ENCODE results near the gene TSHZ2.

Gene TSHZ2

DNA sequence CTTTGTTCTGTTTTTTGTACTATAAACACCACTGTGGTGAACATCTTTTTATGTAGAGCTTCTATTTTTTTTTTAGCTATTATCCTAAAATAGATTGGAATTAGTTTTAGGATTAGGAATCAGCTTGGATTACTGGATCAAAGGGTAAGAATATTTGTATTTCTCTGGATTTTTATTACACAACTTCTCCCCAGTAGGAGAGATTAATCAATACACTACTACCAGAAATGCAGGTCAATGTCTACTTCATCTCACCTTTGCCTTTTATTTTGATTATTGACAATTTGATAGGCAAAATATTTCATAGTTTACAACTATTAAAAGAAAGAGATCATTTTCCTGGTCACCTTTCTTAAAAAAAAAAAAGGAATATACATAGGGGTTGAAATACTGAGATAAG is 191.9 kb downstream of the TSHZ2 start:
- FAIRE-seq (no peak), DNase-seq (ENCODE audit: insufficient read length) (no peak)
- TF ChIP-seq POLR2A (IDR thresholded peaks at IDR 0.05; ENCODE audit: low read depth, low read length) = no peak
- no peak for TF ChIP-seq TAF1 (IDR thresholded peaks at IDR 0.05; ENCODE audit: borderline replicate concordance, low read depth, low read length)
- TF ChIP-seq POLR2AphosphoS5 (IDR thresholded peaks at IDR 0.05; ENCODE audit: low read depth, low read length) = no peak

DNA sequence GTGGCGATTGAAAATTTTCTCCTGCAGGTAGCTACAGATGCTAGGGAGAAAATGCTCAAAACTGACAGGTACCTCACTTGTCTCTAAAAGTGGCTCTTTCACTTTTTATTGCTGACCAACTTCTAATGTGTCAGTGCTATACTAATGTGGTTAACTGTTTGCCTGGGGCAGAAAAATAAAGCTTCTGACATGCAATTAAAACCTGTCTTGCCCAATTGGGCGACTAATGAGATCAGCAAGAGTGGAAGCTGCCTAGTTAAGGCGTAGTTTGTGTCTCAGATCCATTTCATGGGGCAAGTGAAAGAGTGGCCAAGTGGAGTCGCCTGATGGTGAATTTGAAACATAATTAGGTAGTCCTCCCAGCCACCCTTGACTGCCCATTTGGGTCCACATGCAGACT is 193.3 kb downstream of the TSHZ2 start:
- no peak for FAIRE-seq
- TF ChIP-seq POLR2AphosphoS5 (IDR thresholded peaks at IDR 0.05; ENCODE audit: low read depth, low read length) (no peak), TAF1 (IDR thresholded peaks at IDR 0.05; ENCODE audit: borderline replicate concordance, low read depth, low read length) (no peak), POLR2A (IDR thresholded peaks at IDR 0.05; ENCODE audit: low read depth, low read length) (no peak)
- DNase-seq (ENCODE audit: insufficient read length) = no peak

GRCh38 chr20:53168491-53168890 is 196.3 kb downstream of the TSHZ2 start:
- TF ChIP-seq POLR2AphosphoS5 (IDR thresholded peaks at IDR 0.05; ENCODE audit: low read depth, low read length) = no peak
- no peak for TF ChIP-seq POLR2A (IDR thresholded peaks at IDR 0.05; ENCODE audit: low read depth, low read length)
- no peak for TF ChIP-seq TAF1 (IDR thresholded peaks at IDR 0.05; ENCODE audit: borderline replicate concordance, low read depth, low read length)
- DNase-seq (ENCODE audit: insufficient read length) (no peak), FAIRE-seq (no peak)

DNA sequence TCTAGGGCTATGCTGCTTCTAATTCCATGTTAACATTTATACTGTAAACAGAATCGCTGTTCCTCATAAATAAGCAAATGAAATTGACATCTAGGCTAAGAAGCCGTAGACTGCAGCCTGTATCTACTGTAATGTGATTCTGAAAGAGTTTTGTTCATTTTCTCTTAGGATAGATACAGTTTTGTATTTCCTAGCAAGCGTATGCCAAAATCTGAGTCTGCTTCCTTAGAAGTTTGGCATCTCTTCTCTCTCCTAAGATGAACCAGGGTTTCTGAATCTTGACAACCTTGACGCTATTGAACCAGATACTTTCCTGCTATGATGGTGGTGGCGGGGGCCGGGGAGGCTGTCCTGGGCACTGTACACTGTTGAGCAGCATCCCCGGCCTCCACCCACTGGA is 198.0 kb downstream of the TSHZ2 start:
- TF ChIP-seq POLR2AphosphoS5 (IDR thresholded peaks at IDR 0.05; ENCODE audit: low read depth, low read length) = no peak
- no peak for TF ChIP-seq POLR2A (IDR thresholded peaks at IDR 0.05; ENCODE audit: low read depth, low read length)
- no peak for TF ChIP-seq TAF1 (IDR thresholded peaks at IDR 0.05; ENCODE audit: borderline replicate concordance, low read depth, low read length)
- DNase-seq (ENCODE audit: insufficient read length) (no peak), FAIRE-seq (no peak)

DNA sequence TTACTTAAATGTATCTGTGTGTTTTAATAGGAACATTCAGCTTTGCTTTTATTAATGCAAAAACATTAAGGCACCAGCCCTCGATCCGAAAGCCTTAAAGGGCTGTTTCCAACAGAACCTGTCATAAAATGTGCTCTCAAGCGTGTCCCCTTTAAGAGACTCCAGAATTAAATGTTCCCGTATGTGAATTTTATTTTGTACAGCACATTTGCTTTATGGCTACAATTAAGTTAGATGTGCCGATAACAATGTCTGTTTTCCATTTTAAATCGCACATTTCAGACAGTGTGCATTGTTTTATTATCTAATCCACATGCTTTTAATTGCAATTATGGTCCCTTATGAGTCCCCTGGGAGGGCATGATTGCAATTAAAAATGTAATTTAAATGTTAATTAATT is 198.9 kb downstream of the TSHZ2 start:
- DNase-seq (ENCODE audit: insufficient read length) = no peak
- no peak for TF ChIP-seq POLR2A (IDR thresholded peaks at IDR 0.05; ENCODE audit: low read depth, low read length)
- TF ChIP-seq POLR2AphosphoS5 (IDR thresholded peaks at IDR 0.05; ENCODE audit: low read depth, low read length) = no peak
- TF ChIP-seq TAF1 (IDR thresholded peaks at IDR 0.05; ENCODE audit: borderline replicate concordance, low read depth, low read length) = no peak
- no peak for FAIRE-seq

DNA sequence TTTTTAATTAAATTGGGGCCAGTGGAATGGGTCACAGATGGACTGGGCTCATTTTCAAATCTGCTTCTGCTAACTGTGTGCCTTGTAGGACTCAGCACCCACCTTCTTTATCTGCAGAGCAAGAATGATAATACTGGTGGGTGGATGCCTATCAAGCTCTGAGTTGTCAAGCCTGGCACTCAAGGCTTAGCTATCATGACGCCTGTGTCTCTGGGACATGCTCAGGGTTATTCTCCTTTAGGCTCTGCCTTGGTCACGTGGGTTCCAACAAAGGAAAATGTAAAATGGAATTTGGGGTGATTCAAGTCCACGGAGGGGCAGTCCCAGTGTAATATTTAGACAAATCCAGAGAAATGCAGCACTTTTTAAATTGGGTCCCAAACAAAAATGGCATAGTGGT is 202.3 kb downstream of the TSHZ2 start:
- DNase-seq (ENCODE audit: insufficient read length) = no peak
- FAIRE-seq = no peak

DNA sequence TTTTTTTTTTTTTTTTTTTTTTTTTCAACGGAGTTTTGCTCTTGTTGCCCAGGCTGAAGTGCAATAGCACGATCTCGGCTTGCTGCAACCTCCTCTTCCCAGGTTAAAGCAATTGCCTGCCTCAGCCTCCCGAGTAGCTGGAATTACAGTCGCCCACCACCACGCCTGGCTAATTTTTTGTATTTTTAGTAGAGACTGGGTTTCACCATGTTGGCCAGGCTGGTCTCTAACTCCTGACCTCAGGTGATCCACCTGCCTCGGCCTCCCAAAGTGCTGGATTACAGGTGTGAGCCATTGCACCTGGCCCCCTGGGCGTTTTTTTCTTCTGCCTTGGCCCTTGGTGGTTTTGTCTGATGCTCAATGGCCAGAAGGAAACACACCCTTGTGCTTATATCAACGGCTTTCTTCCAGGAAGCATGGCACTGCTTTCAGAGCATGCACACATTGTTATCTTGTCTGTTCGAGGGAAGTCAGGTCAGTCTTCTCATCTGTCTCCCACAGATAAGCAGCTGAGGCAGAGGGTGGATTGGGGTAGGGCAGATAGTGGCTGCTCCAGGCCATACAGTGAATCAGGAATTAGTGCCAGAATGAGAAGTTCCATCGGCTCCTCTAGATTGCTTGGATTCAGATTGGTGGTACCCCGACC is 203.1 kb downstream of the TSHZ2 start:
- TF ChIP-seq TAF1 (IDR thresholded peaks at IDR 0.05; ENCODE audit: borderline replicate concordance, low read depth, low read length) = no peak
- no peak for TF ChIP-seq POLR2AphosphoS5 (IDR thresholded peaks at IDR 0.05; ENCODE audit: low read depth, low read length)
- TF ChIP-seq POLR2A (IDR thresholded peaks at IDR 0.05; ENCODE audit: low read depth, low read length) = no peak
- DNase-seq (ENCODE audit: insufficient read length) (no peak), FAIRE-seq (no peak)

More for the DNA sequence above, 202.3 kb downstream of the TSHZ2 start:
- no peak for TF ChIP-seq TAF1 (IDR thresholded peaks at IDR 0.05; ENCODE audit: borderline replicate concordance, low read depth, low read length)
- no peak for TF ChIP-seq POLR2AphosphoS5 (IDR thresholded peaks at IDR 0.05; ENCODE audit: low read depth, low read length)
- TF ChIP-seq POLR2A (IDR thresholded peaks at IDR 0.05; ENCODE audit: low read depth, low read length) = no peak

GRCh38 chr20:53176134-53176533 is 204.0 kb downstream of the TSHZ2 start:
- no peak for DNase-seq (ENCODE audit: insufficient read length)

GRCh38 chr20:53177687-53178086 is 205.5 kb downstream of the TSHZ2 start:
- no peak for FAIRE-seq
- no peak for DNase-seq (ENCODE audit: insufficient read length)
- no peak for TF ChIP-seq POLR2AphosphoS5 (IDR thresholded peaks at IDR 0.05; ENCODE audit: low read depth, low read length)
- no peak for TF ChIP-seq POLR2A (IDR thresholded peaks at IDR 0.05; ENCODE audit: low read depth, low read length)
- no peak for TF ChIP-seq TAF1 (IDR thresholded peaks at IDR 0.05; ENCODE audit: borderline replicate concordance, low read depth, low read length)

More at GRCh38 chr20:53176134-53176533, 204.0 kb downstream of the TSHZ2 start:
- no peak for FAIRE-seq
- TF ChIP-seq POLR2A (IDR thresholded peaks at IDR 0.05; ENCODE audit: low read depth, low read length) = no peak
- TF ChIP-seq POLR2AphosphoS5 (IDR thresholded peaks at IDR 0.05; ENCODE audit: low read depth, low read length) = no peak
- no peak for TF ChIP-seq TAF1 (IDR thresholded peaks at IDR 0.05; ENCODE audit: borderline replicate concordance, low read depth, low read length)

- DNase-seq (ENCODE audit: insufficient read length) (no peak), FAIRE-seq (no peak)
- TF ChIP-seq TAF1 (IDR thresholded peaks at IDR 0.05; ENCODE audit: borderline replicate concordance, low read depth, low read length) (no peak), POLR2AphosphoS5 (IDR thresholded peaks at IDR 0.05; ENCODE audit: low read depth, low read length) (no peak), POLR2A (IDR thresholded peaks at IDR 0.05; ENCODE audit: low read depth, low read length) (no peak)
These were observed 207.6 kb downstream of the TSHZ2 start for GRCh38 chr20:53179749-53180148.

GRCh38 chr20:53180928-53181362 is 208.8 kb downstream of the TSHZ2 start:
- no peak for FAIRE-seq
- no peak for TF ChIP-seq POLR2AphosphoS5 (IDR thresholded peaks at IDR 0.05; ENCODE audit: low read depth, low read length)
- TF ChIP-seq POLR2A (IDR thresholded peaks at IDR 0.05; ENCODE audit: low read depth, low read length) = no peak
- no peak for TF ChIP-seq TAF1 (IDR thresholded peaks at IDR 0.05; ENCODE audit: borderline replicate concordance, low read depth, low read length)

DNA sequence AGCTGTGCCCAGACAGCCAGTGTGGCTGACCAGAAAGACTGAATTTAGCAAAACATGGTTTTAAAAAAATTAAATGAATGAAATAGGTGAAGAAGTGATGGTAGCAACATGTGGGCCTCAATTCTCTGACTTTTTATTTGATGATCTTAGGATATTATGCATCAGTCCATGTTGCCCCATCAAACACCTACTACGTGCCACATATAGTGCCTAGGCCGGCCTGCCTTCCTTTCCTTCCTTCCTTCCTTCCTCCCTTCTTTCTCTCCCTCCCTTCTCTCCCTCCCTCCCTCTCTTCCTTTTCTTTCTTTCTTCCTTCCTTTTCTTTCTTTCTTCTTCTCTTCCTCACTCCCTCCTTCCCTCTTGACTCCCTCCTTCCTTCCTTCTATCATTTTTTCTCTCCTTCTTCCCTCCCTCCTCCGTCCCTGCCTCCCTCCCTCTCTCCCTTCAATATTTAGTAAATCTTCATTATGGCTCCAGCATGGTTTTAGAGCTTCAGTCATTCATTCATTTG is 209.8 kb downstream of the TSHZ2 start:
- TF ChIP-seq TAF1 (IDR thresholded peaks at IDR 0.05; ENCODE audit: borderline replicate concordance, low read depth, low read length) (no peak), POLR2A (IDR thresholded peaks at IDR 0.05; ENCODE audit: low read depth, low read length) (no peak), POLR2AphosphoS5 (IDR thresholded peaks at IDR 0.05; ENCODE audit: low read depth, low read length) (no peak)
- no peak for DNase-seq (ENCODE audit: insufficient read length)
- FAIRE-seq = no peak

More at GRCh38 chr20:53180928-53181362, 208.8 kb downstream of the TSHZ2 start:
- no peak for DNase-seq (ENCODE audit: insufficient read length)

Data from GM12892 (cell line).